ENCODE measurements around the gene NBDY. TPM values are rescaled to one million over a fixed set of nuclear protein-coding genes. Genes with fewer than 3 reads are reported as not detected.
"Not testable (repeated sequence)": the region's sequence is repeated elsewhere in the genome, so short reads cannot be mapped to it uniquely, and the experiment has no call there.

The NBDY gene
- total RNA-seq, 1 donor from 2014 or later: 30.7 TPM

DNA sequence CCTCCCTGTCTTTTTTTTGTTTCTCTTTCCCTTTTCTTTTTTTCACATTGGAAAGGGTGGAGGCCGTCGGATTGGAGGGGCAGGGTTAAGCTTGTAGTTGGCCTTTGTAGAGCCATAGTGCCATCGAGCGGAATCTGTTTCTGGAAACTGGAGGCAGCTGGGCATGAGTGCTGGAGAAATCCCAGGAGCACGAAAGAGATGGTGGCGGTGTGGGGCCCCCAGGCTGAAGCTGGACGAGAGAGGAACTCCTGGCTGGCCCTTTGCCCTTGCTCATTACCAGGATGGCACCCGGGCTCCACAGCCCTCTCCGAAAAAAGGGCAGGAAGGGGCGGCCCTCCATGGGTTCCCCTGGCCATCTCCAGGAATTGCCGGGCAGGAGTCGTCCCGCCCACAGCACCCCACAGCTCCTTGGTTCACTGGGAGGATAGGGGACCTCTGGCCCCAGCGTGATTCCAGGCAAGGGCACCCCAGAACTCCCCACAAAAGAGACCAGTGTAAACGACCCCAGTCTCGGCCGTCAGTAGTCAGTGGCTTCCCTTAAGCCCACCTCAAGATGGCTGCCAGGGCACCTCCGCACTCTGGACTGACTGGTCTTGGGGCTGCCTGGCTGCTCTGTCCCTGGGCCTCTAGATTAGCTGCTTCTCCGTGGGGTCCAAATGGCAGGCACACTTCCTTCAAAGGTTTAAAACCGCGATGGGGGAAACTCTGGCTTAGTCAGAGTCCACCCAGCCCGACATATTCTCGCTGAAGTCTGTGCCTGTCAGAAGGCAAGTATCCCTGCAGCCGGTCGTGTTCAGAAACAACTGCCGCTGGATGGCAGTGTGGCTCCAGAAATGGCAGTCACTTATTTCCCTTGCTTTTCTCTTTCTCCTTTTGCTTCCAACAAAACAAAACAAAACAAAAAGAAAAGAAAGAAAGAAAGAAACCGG is 74.1 kb downstream of the NBDY start:
- TF ChIP-seq, protein P1, sequence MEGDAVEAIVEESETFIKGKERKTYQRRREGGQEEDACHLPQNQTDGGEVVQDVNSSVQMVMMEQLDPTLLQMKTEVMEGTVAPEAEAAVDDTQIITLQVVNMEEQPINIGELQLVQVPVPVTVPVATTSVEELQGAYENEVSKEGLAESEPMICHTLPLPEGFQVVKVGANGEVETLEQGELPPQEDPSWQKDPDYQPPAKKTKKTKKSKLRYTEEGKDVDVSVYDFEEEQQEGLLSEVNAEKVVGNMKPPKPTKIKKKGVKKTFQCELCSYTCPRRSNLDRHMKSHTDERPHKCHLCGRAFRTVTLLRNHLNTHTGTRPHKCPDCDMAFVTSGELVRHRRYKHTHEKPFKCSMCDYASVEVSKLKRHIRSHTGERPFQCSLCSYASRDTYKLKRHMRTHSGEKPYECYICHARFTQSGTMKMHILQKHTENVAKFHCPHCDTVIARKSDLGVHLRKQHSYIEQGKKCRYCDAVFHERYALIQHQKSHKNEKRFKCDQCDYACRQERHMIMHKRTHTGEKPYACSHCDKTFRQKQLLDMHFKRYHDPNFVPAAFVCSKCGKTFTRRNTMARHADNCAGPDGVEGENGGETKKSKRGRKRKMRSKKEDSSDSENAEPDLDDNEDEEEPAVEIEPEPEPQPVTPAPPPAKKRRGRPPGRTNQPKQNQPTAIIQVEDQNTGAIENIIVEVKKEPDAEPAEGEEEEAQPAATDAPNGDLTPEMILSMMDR (IDR thresholded peaks at IDR 0.05): peak; percentile 35
- Histone ChIP-seq H3K36me3 (no peaks in the 10 kb centered on the region), H3K4me1 (no peaks in the 10 kb centered on the region), H3K27ac (no peak overlapping the region), H3K9me3 (no peaks in the 10 kb centered on the region), H3K4me3 (no peak overlapping the region), H3K27me3 (no peaks in the 10 kb centered on the region)
- intact Hi-C loops (cut with DNase I): no loop called here
- peak; percentile 15 for ATAC-seq
- DNase-seq: no peak

DNA sequence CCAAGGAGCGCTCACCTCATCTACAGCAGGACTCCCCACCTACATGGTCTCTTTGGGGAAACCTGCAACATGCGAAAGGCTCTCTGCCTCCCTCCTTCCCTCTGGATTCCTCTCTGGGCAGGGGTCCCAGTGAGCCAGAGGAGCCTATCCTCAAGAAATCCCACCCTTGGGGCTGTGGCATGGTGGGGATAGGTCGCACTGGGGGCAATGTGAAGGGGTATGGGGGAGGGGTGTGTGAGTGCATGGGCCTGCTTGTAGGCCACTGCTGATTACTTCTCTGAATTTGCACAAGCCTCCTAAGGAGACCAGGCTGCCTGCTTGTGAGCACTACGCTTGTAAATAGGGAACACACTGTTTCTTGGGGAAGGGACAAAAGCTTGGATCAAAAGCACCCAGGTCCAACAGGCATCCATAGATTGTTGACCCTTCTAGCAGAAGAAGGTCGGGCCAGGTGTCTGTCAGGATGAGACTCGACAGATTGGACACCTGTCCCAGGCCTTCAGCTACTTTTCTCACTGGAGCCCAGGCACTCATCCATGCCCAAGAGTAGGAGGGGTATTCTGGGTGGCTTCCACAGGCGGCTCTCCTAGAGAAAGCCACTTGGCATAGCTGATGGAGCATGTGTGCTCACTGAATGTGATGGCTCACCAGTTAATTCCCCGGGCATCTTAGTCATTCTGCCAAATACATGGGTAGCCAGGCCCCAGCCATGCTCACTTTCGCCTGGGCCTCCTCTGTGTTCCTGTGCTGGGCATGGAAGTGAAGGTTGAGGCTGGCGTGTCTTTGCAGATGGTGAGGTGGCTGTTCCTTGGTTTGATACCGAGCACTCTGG is 75.0 kb downstream of the NBDY start:
- DNase-seq (no peak), ATAC-seq (no peak)
- H3K27ac ChIP-seq: no peak overlapping the region
- intact Hi-C loops (cut with DNase I): no loop called here
- H3K27me3 ChIP-seq: no peaks in the 10 kb centered on the region
- H3K4me1 ChIP-seq: no peaks in the 10 kb centered on the region
- TF ChIP-seq, protein P1 (IDR thresholded peaks at IDR 0.05): no peak
- no peak overlapping the region for H3K4me3 ChIP-seq
- no peaks in the 10 kb centered on the region for H3K9me3 ChIP-seq
- no peaks in the 10 kb centered on the region for H3K36me3 ChIP-seq

DNA sequence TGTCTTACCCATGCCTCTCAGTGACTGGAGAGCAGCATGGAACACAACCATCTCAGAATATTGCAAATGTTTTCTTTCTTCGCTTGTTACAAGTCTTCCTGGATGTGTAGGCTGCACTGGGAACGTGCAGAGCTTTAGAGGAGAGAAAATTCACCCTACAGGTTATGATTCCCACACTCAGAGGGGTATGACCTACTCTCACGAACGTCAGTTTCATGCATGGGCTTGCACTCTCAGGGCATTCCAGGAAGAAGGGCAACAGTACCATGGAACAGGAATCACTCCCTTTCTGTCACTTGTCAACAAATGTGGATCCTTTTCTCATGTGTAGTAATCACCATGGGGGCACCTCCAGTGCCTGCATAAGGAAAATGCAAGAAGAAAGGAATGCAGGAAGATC is 75.8 kb downstream of the NBDY start:
- intact Hi-C loops (cut with DNase I): no loop called here
- no peak for ATAC-seq

DNA sequence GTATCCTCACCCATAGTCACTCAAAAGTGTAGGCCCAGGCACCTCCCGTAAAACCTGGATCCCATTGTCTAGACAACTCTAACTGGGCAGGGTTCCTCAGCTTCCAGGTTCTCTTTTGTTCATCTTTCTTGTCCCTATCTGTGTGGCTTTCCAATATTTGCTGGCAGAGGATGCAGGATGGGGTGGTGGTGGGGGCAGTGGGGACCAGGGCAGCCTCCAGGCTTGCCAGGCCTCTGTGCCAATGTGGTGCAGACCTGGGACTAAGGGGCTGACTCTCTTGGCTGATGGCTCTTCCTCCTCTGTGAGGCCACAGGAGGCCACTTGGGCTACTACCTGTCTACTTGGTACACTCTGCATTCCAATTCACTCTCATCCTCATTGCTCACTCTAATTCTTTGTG is 76.4 kb downstream of the NBDY start:
- Histone ChIP-seq H3K27ac (no peak overlapping the region), H3K4me3 (no peak overlapping the region), H3K9me3 (no peaks in the 10 kb centered on the region), H3K36me3 (no peaks in the 10 kb centered on the region), H3K4me1 (no peaks in the 10 kb centered on the region), H3K27me3 (no peaks in the 10 kb centered on the region)
- DNase-seq (no peak), ATAC-seq (no peak)
- TF ChIP-seq, protein P1 (IDR thresholded peaks at IDR 0.05): no peak
- intact Hi-C loops (cut with DNase I): no loop called here

More for the DNA sequence above, 75.8 kb downstream of the NBDY start:
- no peak for DNase-seq
- Histone ChIP-seq H3K4me3 (no peak overlapping the region), H3K27ac (no peak overlapping the region), H3K9me3 (no peaks in the 10 kb centered on the region), H3K4me1 (no peaks in the 10 kb centered on the region), H3K36me3 (no peaks in the 10 kb centered on the region), H3K27me3 (no peaks in the 10 kb centered on the region)
- TF ChIP-seq, protein P1 (IDR thresholded peaks at IDR 0.05): no peak

DNA sequence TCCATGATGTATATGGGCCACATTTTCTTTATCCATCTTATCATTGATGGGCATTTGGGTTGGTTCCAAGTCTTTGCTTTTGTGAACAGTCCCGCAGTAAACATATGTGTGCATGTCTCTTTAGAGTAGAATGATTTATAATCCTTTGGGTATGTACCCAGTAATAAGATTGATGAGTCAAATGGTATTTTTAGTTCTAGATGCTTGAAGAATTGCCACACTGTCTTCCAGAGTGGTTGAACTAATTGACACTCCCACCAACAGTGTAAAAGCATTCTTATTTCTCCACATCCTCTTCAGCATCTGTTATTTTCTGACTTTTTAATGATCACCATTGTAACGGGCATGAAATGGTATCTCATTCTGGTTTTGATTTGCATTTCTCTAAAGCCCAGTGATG is 77.1 kb downstream of the NBDY start:
- H3K27ac ChIP-seq; H3K36me3 ChIP-seq; ATAC-seq; intact Hi-C loops (cut with DNase I); H3K4me1 ChIP-seq; H3K9me3 ChIP-seq; H3K27me3 ChIP-seq; DNase-seq; H3K4me3 ChIP-seq: not testable (repeated sequence)

DNA sequence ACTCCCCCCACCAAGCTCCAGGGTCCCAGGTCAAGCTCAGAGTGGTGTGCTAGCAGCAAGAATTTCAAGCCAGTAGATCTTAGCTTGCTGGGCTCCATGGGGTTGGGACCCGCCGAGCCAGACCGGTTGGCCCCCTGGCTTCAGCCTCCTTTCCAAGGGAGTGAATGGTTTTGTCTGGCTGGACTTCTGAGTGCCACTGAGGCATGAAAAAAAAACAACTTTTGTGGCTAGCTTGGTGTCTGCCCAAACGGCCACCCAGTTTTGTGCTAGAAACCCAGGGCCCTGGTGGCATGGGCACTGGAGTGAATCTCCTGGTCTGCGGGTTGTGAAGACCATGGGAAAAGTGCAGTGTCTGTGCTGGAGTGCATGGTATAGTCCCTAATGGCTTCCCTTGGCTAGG is 82.6 kb downstream of the NBDY start:
- Histone ChIP-seq H3K4me1 (no peaks in the 10 kb centered on the region), H3K27ac (no peak overlapping the region), H3K9me3 (no peaks in the 10 kb centered on the region), H3K27me3 (no peaks in the 10 kb centered on the region), H3K36me3 (no peaks in the 10 kb centered on the region), H3K4me3 (no peak overlapping the region)
- intact Hi-C loops (cut with DNase I): no loop called here
- ATAC-seq (no peak), DNase-seq (no peak)
- TF ChIP-seq, protein P1 (IDR thresholded peaks at IDR 0.05): no peak

All from upper lobe of right lung (tissue), 1 donor.